Measurements from ENCODE around the gene ZPBP2. TPM values are rescaled to one million over a fixed set of nuclear protein-coding genes. Genes with fewer than 3 reads are reported as not detected.
A peak's percentile ranks its signal among the peaks of the same experiment; 100 is the strongest.

The ZPBP2 gene
- total RNA-seq, 1 donor from 2014 or later: not detected

GRCh38 chr17:39913989-39914388 is 46.0 kb downstream of the ZPBP2 start:
- DNase-seq: no peak

- DNase-seq: no peak
These were observed 47.6 kb downstream of the ZPBP2 start for GRCh38 chr17:39915559-39915958.

GRCh38 chr17:39916918-39917317 is 48.9 kb downstream of the ZPBP2 start:
- peak; percentile 13 for DNase-seq

GRCh38 chr17:39919087-39919683 is 51.2 kb downstream of the ZPBP2 start:
- no peak for DNase-seq

GRCh38 chr17:39920218-39921210 is 52.5 kb downstream of the ZPBP2 start:
- DNase-seq: no peak

- no peak for DNase-seq
These were observed 53.3 kb downstream of the ZPBP2 start for GRCh38 chr17:39921323-39921722.

GRCh38 chr17:39922006-39922405 is 54.0 kb downstream of the ZPBP2 start:
- no peak for DNase-seq

GRCh38 chr17:39923230-39923629 is 55.2 kb downstream of the ZPBP2 start:
- DNase-seq: no peak

- peak; percentile 58 for DNase-seq
These were observed 56.1 kb downstream of the ZPBP2 start for GRCh38 chr17:39923836-39924690.

- no peak for DNase-seq
These were observed 56.7 kb downstream of the ZPBP2 start for GRCh38 chr17:39924691-39925055.

- no peak for DNase-seq
These were observed 57.5 kb downstream of the ZPBP2 start for GRCh38 chr17:39925282-39926134.

GRCh38 chr17:39926135-39926587 is 58.2 kb downstream of the ZPBP2 start:
- no peak for DNase-seq

- peak; percentile 31 for DNase-seq
These were observed 58.6 kb downstream of the ZPBP2 start for GRCh38 chr17:39926588-39927100.

Other genes with a start within 250 kb of the ZPBP2 start
- gene PPP1R1B, start 241.2 kb upstream of the ZPBP2 start, total RNA-seq: not detected in 2 replicates
- gene STARD3, start 231.1 kb upstream of the ZPBP2 start, total RNA-seq: 46.6 and 73.2 TPM in 2 replicates
- gene TCAP, start 202.9 kb upstream of the ZPBP2 start, total RNA-seq: 0.60 and 0.68 TPM in 2 replicates
- 1.2 and 1.7 TPM in 2 replicates for gene PNMT, start 199.7 kb upstream of the ZPBP2 start, total RNA-seq
- 4.0 and 5.4 TPM in 2 replicates for gene PGAP3, start 180.1 kb upstream of the ZPBP2 start, total RNA-seq
- gene ERBB2, start 168.1 kb upstream of the ZPBP2 start, total RNA-seq: 3.4 and 4.4 TPM in 2 replicates
- 13.4 and 18.5 TPM in 2 replicates for gene MIEN1, start 137.7 kb upstream of the ZPBP2 start, total RNA-seq
- 0.28 and 0.34 TPM in 2 replicates for gene GRB7, start 130.3 kb upstream of the ZPBP2 start, total RNA-seq
- gene IKZF3, start 3.9 kb upstream of the ZPBP2 start, total RNA-seq: not detected in 2 replicates
- 1.8 and 5.8 TPM in 2 replicates for gene GSDMB, start 50.4 kb downstream of the ZPBP2 start, total RNA-seq
- gene ORMDL3, start 59.4 kb downstream of the ZPBP2 start, total RNA-seq: 31.6 and 38.5 TPM in 2 replicates
- gene LRRC3C, start 59.5 kb downstream of the ZPBP2 start, total RNA-seq: not detected in 2 replicates
- not detected in 2 replicates for gene GSDMA, start 94.8 kb downstream of the ZPBP2 start, total RNA-seq
- gene PSMD3, start 112.6 kb downstream of the ZPBP2 start, total RNA-seq: 85.6 and 152 TPM in 2 replicates
- 0.17 and 2.4 TPM in 2 replicates for gene CSF3, start 147.2 kb downstream of the ZPBP2 start, total RNA-seq
- 52.2 and 77.4 TPM in 2 replicates for gene MED24, start 186.2 kb downstream of the ZPBP2 start, total RNA-seq
- 32.5 and 58.2 TPM in 2 replicates for gene THRA, start 194.8 kb downstream of the ZPBP2 start, total RNA-seq
- gene NR1D1, start 232.4 kb downstream of the ZPBP2 start, total RNA-seq: 1.7 and 2.3 TPM in 2 replicates

Data from dermis blood vessel endothelial cell (primary cell).